ENCODE measurements around the gene NACC2.

GRCh38 chr9:136026266-136026942 lies 68.7 kb downstream of the NACC2 start:
- no peak for TF ChIP-seq EZH2 (IDR thresholded peaks at IDR 0.05; ENCODE audit: borderline replicate concordance, low read depth, low read length, severe bottlenecking)
- TF ChIP-seq CTCF (IDR thresholded peaks at IDR 0.05; ENCODE audit: extremely low read depth in 1 of 2, insufficient read depth in 1 of 2, low read depth in 1 of 2, low read length in 2 of 2), result no peak
- no peak for TF ChIP-seq MAX (IDR thresholded peaks at IDR 0.05; ENCODE audit: insufficient read depth, insufficient read length)
- TF ChIP-seq JUN (IDR thresholded peaks at IDR 0.05; ENCODE audit: borderline replicate concordance, insufficient read depth, insufficient read length, low read depth), result no peak
- TF ChIP-seq POLR2AphosphoS5 (IDR thresholded peaks at IDR 0.05; ENCODE audit: insufficient read depth, low read depth, low read length), result no peak
- no peak for TF ChIP-seq MYC (IDR thresholded peaks at IDR 0.05; ENCODE audit: low read depth, low read length)
- TF ChIP-seq POLR2A (IDR thresholded peaks at IDR 0.05; ENCODE audit: low read depth, low read length), result no peak
